ENCODE results near the gene SPATS2L.

DNA sequence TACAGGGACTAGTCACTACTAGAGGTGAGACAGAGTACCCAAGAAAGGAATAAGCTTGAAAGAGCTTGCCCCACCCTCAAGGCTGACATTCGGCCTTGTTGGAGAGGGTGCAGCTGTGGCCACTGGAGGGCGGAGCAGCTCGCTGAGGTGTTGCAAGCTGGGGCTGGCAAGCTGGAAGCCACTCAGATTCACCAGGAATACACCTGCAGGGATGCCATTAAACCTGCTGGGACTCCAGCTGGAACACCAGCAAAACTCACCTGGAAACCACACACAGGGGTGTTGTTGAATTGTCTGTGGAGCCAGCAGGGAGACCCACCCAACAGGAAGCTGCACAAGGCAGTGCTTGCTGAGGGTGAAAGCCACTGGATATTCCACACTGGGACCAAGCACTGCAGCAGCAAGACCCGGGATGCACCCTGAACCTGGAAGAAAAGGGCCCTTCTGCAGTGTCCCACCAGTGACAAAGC lies 177.3 kb downstream of the SPATS2L start:
- TF ChIP-seq POLR2A (IDR thresholded peaks at IDR 0.05; ENCODE audit: insufficient read depth in 1 of 2, low read depth in 2 of 2, low read length in 2 of 2) (peak in 1 of 2 experiments; percentile 45; a peak in 2 of 4 replicates), CHD2 (IDR thresholded peaks at IDR 0.05; ENCODE audit: low read depth, low read length) (no peak), BHLHE40 (IDR thresholded peaks at IDR 0.05; ENCODE audit: low read length) (0 out of 2 replicates have a peak, but pooled peaks have one; percentile 33), ZNF629 (CRISPR knock-in tag; conservative IDR thresholded peaks at IDR 0.05) (no peak), POLR2G (IDR thresholded peaks at IDR 0.05; ENCODE audit: low read depth, low read length) (peak; percentile 70), HCFC1 (IDR thresholded peaks at IDR 0.05; ENCODE audit: low read depth, low read length) (no peak), REL (CRISPR knock-in tag; conservative IDR thresholded peaks at IDR 0.05) (no peak)
- TF ChIP-seq, protein P1, sequence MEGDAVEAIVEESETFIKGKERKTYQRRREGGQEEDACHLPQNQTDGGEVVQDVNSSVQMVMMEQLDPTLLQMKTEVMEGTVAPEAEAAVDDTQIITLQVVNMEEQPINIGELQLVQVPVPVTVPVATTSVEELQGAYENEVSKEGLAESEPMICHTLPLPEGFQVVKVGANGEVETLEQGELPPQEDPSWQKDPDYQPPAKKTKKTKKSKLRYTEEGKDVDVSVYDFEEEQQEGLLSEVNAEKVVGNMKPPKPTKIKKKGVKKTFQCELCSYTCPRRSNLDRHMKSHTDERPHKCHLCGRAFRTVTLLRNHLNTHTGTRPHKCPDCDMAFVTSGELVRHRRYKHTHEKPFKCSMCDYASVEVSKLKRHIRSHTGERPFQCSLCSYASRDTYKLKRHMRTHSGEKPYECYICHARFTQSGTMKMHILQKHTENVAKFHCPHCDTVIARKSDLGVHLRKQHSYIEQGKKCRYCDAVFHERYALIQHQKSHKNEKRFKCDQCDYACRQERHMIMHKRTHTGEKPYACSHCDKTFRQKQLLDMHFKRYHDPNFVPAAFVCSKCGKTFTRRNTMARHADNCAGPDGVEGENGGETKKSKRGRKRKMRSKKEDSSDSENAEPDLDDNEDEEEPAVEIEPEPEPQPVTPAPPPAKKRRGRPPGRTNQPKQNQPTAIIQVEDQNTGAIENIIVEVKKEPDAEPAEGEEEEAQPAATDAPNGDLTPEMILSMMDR (CRISPR knock-in tag; IDR thresholded peaks at IDR 0.05), result peak; percentile 90
- TF ChIP-seq, protein P2, sequence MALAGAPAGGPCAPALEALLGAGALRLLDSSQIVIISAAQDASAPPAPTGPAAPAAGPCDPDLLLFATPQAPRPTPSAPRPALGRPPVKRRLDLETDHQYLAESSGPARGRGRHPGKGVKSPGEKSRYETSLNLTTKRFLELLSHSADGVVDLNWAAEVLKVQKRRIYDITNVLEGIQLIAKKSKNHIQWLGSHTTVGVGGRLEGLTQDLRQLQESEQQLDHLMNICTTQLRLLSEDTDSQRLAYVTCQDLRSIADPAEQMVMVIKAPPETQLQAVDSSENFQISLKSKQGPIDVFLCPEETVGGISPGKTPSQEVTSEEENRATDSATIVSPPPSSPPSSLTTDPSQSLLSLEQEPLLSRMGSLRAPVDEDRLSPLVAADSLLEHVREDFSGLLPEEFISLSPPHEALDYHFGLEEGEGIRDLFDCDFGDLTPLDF (CRISPR knock-in tag; IDR thresholded peaks at IDR 0.05), result no peak
